GM23338 (cell line): ENCODE results near the gene GAS6. TPM values are rescaled to one million over a fixed set of nuclear protein-coding genes. Genes with fewer than 3 reads are reported as not detected.

Experiments used
- ATAC-seq: fragments of 200-7000 bp; cut with Tn5 transposase; 3 replicates; pipeline ENCODE4 v1.9.1; 2020
- DNase-seq: peaks from one replicate; pipeline ENCODE4 v3.0.0-alpha.2; 2015; ENCODE audit warnings: low spot score
- H2AFZ ChIP-seq: fragments of 200-600 bp; sonication (generic); 2 replicates; pipeline ENCODE4 v1.8.0; 2016; ENCODE audit warnings: antibody characterized with exemption, mild to moderate bottlenecking, moderate library complexity
- H3F3A ChIP-seq: fragments of 200-600 bp; sonication (generic); replicated peaks from 2 replicates; pipeline ENCODE4 v1.8.0; 2017; ENCODE audit warnings: antibody characterized with exemption, mixed run types, low read depth
- H3K27ac ChIP-seq: fragments of 200-600 bp; sonication (generic); 2 replicates; pipeline ENCODE4 v1.6.1; 2016; ENCODE audit warnings: low read depth
- H3K27me3 ChIP-seq: fragments of 200-600 bp; sonication (generic); 2 replicates; pipeline ENCODE4 v1.8.0; 2016; ENCODE audit warnings: mild to moderate bottlenecking, mixed run types, moderate library complexity; ENCODE audit not compliant: insufficient read depth
- H3K36me3 ChIP-seq: fragments of 200-600 bp; sonication (generic); 2 replicates; pipeline ENCODE4 v1.8.0; 2016; ENCODE audit warnings: mild to moderate bottlenecking; ENCODE audit not compliant: insufficient read depth
- H3K4me1 ChIP-seq: fragments of 200-600 bp; sonication (generic); 2 replicates; pipeline ENCODE4 v1.8.0; 2016; ENCODE audit warnings: mild to moderate bottlenecking, moderate library complexity; ENCODE audit not compliant: insufficient read depth
- H3K4me2 ChIP-seq: fragments of 200-600 bp; sonication (generic); 2 replicates; pipeline ENCODE4 v1.7.1; 2017; ENCODE audit warnings: mixed run types
- H3K4me3 ChIP-seq: fragments of 200-600 bp; sonication (generic); 2 replicates; pipeline ENCODE4 v1.6.1; 2016; ENCODE audit warnings: mixed run types
- H3K79me2 ChIP-seq: fragments of 200-600 bp; sonication (generic); replicated peaks from 2 replicates; pipeline ENCODE4 v1.8.0; 2017; ENCODE audit warnings: mild to moderate bottlenecking; ENCODE audit not compliant: insufficient read depth
- H3K9me2 ChIP-seq: fragments of 200-600 bp; sonication (generic); 2 replicates; pipeline ENCODE4 v1.8.0; 2017; ENCODE audit not compliant: insufficient read depth
- H4K20me1 ChIP-seq: fragments of 200-600 bp; sonication (generic); replicated peaks from 2 replicates; pipeline ENCODE4 v1.8.0; 2017; ENCODE audit warnings: mild to moderate bottlenecking; ENCODE audit not compliant: insufficient read depth
- H3K27ac Mint-ChIP-seq: 2 replicates; pipeline ENCODE4 v1.8.0; 2020; ENCODE audit warnings: inconsistent platforms, mild to moderate bottlenecking, moderate library complexity, mixed read lengths
- H3K27me3 Mint-ChIP-seq: 3 replicates; pipeline ENCODE4 v1.8.0; 2022; ENCODE audit warnings: low read depth, mild to moderate bottlenecking, moderate library complexity, mixed read lengths, inconsistent platforms; ENCODE audit not compliant: insufficient read depth, poor library complexity
- H3K36me3 Mint-ChIP-seq: 3 replicates; pipeline ENCODE4 v1.8.0; 2021; ENCODE audit warnings: low read depth, mild to moderate bottlenecking, inconsistent platforms, moderate library complexity, mixed read lengths
- H3K4me1 Mint-ChIP-seq: 3 replicates; pipeline ENCODE4 v1.8.0; 2020; ENCODE audit warnings: mild to moderate bottlenecking, inconsistent platforms, mixed read lengths
- H3K4me3 Mint-ChIP-seq: 3 replicates; pipeline ENCODE4 v1.8.0; 2021; ENCODE audit warnings: moderate library complexity, mild to moderate bottlenecking, inconsistent platforms, mixed read lengths
- H3K9me3 Mint-ChIP-seq: 3 replicates; pipeline ENCODE4 v1.8.0; 2020; ENCODE audit warnings: moderate library complexity, mild to moderate bottlenecking, inconsistent platforms, mixed read lengths
- CREB1 ChIP-seq: fragments of 250-450 bp; sonication (Bioruptor Pico); IDR thresholded peaks from 2 replicates; pipeline ENCODE4 v1.5.0; 2020; ENCODE audit warnings: low read depth, mild to moderate bottlenecking, moderate library complexity
- EZH2 ChIP-seq: fragments of 200-600 bp; sonication (generic); IDR thresholded peaks from one replicate; pipeline ENCODE4 v1.8.0; 2017; ENCODE audit warnings: antibody characterized with exemption, mild to moderate bottlenecking, low read depth; ENCODE audit not compliant: unreplicated experiment
- JUNB ChIP-seq: IDR thresholded peaks from one replicate; pipeline ENCODE4 v1.6.1; 2016; ENCODE audit warnings: antibody characterized with exemption; ENCODE audit not compliant: unreplicated experiment
- NANOG ChIP-seq: IDR thresholded peaks from 2 replicates; pipeline ENCODE4 v1.6.1; 2016; ENCODE audit warnings: antibody characterized with exemption, borderline replicate concordance
- POLR2AphosphoS5 ChIP-seq: IDR thresholded peaks from 2 replicates; pipeline ENCODE4 v1.6.1; 2016; ENCODE audit warnings: antibody characterized with exemption, low read depth
- STAT1 ChIP-seq: IDR thresholded peaks from one replicate; pipeline ENCODE4 v1.6.1; 2016; ENCODE audit warnings: antibody characterized with exemption; ENCODE audit not compliant: unreplicated experiment
- ZNF114 ChIP-seq: fragments of 250-450 bp; sonication (Bioruptor Pico); IDR thresholded peaks from 2 replicates; pipeline ENCODE4 v1.5.0; 2020; ENCODE audit warnings: mild to moderate bottlenecking, moderate library complexity
- ZNF331 ChIP-seq: fragments of 250-450 bp; sonication (Bioruptor Pico); IDR thresholded peaks from 2 replicates; pipeline ENCODE4 v1.5.0; 2020; ENCODE audit warnings: low read depth, mild to moderate bottlenecking, moderate library complexity
- ZNF462 ChIP-seq: fragments of 250-450 bp; sonication (Bioruptor Pico); IDR thresholded peaks from 2 replicates; pipeline ENCODE4 v1.5.0; 2020; ENCODE audit warnings: mild to moderate bottlenecking, moderate library complexity
- polyA plus RNA-seq: library from polyadenylated mRNA; unstranded; fragments of >200 nt; fragmentation: Nextera tagmentation; extraction: Ambion mirVana; gene quantifications from 2 replicates; pipeline ENCODE4 v1.2.1, GENCODE V29; 2016
- total RNA-seq: library from RNA; depleted of rRNA; stranded (reverse); fragments of >200 nt; shearing (Covaris generic); gene quantifications from 2 replicates; pipeline ENCODE4 v1.2.3, GENCODE V29; 2014
- TF ChIP-seq, protein P1 (sequence below): IDR thresholded peaks from one replicate; pipeline ENCODE4 v1.6.1; 2018; ENCODE audit warnings: antibody characterized with exemption; ENCODE audit not compliant: unreplicated experiment
- TF ChIP-seq, protein P2 (sequence below), 2 experiments: fragments of 200-600 bp in 1 of 2; sonication (generic) in 1 of 2; conservative IDR thresholded peaks; 2 replicates each; pipeline versions ENCODE4 v1.5.1 to v1.6.1; 2016 to 2017; ENCODE audit warnings: antibody characterized with exemption in 2 of 2, low read depth in 2 of 2, mild to moderate bottlenecking in 2 of 2, moderate library complexity in 1 of 2
- TF ChIP-seq, protein P3 (sequence below): IDR thresholded peaks from 2 replicates; pipeline ENCODE4 v1.6.1; 2016; ENCODE audit warnings: antibody characterized with exemption

The GAS6 gene
- total and polyA plus RNA-seq, 2 experiments from 2014 or later, result 7.9 to 21.2 TPM

- no peak for TF ChIP-seq NANOG
- no peak for TF ChIP-seq ZNF331 (CRISPR knock-in tag)
Observed at GRCh38 chr13:113902986-113903775, 39.3 kb upstream of the GAS6 start (continued).

DNA sequence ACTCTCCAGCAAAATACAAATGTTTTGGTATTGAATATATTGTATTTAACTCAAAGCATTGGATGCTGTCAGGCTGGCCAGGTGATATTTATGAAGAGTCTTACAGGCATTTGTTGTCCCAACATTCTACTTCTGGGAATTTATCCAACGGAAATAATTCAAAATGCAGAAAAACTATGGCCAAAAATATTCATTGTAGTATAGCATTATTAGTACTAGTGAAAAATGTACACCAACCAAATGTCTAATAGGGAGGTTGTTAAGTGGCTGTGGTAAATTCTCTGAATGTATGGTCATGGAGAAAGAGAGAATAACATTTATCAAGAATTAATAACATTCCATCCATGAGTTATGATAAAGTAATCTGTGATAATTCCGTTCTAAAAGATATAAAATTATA, 38.6 kb upstream of the GAS6 start:
- no peaks in the 10 kb centered on the region for H3K9me2 ChIP-seq
- no peaks in the 10 kb centered on the region for H3K36me3 Mint-ChIP-seq
- H3K79me2 ChIP-seq, result no peaks in the 10 kb centered on the region
- TF ChIP-seq ZNF462 (CRISPR knock-in tag) (no peak), ZNF114 (no peak), JUNB (no peak), POLR2AphosphoS5 (no peak), EZH2 (no peak), STAT1 (no peak), CREB1 (no peak), NANOG (no peak)
- TF ChIP-seq, protein P1, sequence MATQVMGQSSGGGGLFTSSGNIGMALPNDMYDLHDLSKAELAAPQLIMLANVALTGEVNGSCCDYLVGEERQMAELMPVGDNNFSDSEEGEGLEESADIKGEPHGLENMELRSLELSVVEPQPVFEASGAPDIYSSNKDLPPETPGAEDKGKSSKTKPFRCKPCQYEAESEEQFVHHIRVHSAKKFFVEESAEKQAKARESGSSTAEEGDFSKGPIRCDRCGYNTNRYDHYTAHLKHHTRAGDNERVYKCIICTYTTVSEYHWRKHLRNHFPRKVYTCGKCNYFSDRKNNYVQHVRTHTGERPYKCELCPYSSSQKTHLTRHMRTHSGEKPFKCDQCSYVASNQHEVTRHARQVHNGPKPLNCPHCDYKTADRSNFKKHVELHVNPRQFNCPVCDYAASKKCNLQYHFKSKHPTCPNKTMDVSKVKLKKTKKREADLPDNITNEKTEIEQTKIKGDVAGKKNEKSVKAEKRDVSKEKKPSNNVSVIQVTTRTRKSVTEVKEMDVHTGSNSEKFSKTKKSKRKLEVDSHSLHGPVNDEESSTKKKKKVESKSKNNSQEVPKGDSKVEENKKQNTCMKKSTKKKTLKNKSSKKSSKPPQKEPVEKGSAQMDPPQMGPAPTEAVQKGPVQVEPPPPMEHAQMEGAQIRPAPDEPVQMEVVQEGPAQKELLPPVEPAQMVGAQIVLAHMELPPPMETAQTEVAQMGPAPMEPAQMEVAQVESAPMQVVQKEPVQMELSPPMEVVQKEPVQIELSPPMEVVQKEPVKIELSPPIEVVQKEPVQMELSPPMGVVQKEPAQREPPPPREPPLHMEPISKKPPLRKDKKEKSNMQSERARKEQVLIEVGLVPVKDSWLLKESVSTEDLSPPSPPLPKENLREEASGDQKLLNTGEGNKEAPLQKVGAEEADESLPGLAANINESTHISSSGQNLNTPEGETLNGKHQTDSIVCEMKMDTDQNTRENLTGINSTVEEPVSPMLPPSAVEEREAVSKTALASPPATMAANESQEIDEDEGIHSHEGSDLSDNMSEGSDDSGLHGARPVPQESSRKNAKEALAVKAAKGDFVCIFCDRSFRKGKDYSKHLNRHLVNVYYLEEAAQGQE, result no peak
- TF ChIP-seq, protein P2, sequence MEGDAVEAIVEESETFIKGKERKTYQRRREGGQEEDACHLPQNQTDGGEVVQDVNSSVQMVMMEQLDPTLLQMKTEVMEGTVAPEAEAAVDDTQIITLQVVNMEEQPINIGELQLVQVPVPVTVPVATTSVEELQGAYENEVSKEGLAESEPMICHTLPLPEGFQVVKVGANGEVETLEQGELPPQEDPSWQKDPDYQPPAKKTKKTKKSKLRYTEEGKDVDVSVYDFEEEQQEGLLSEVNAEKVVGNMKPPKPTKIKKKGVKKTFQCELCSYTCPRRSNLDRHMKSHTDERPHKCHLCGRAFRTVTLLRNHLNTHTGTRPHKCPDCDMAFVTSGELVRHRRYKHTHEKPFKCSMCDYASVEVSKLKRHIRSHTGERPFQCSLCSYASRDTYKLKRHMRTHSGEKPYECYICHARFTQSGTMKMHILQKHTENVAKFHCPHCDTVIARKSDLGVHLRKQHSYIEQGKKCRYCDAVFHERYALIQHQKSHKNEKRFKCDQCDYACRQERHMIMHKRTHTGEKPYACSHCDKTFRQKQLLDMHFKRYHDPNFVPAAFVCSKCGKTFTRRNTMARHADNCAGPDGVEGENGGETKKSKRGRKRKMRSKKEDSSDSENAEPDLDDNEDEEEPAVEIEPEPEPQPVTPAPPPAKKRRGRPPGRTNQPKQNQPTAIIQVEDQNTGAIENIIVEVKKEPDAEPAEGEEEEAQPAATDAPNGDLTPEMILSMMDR (conservative IDR thresholded peaks at IDR 0.05; ENCODE audit: low read depth in 2 of 2), result no peak
- TF ChIP-seq, protein P3, sequence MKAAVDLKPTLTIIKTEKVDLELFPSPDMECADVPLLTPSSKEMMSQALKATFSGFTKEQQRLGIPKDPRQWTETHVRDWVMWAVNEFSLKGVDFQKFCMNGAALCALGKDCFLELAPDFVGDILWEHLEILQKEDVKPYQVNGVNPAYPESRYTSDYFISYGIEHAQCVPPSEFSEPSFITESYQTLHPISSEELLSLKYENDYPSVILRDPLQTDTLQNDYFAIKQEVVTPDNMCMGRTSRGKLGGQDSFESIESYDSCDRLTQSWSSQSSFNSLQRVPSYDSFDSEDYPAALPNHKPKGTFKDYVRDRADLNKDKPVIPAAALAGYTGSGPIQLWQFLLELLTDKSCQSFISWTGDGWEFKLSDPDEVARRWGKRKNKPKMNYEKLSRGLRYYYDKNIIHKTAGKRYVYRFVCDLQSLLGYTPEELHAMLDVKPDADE, result no peak
- H3F3A ChIP-seq, result no peaks in the 10 kb centered on the region
- no peak for ATAC-seq
- peaks cover 3% of the 10 kb centered on the region; the same call in 1 of the 3 replicates for H3K4me1 Mint-ChIP-seq
- H3K27me3 ChIP-seq, result no peaks in the 10 kb centered on the region
- no peak overlapping the region for H3K27ac ChIP-seq
- H3K4me3 ChIP-seq, result no peak overlapping the region
- DNase-seq, result no peak
- peaks cover 3% of the 10 kb centered on the region; the same call in 1 of the 3 replicates for H3K9me3 Mint-ChIP-seq
- H3K27ac Mint-ChIP-seq, result no peak overlapping the region
- no peak overlapping the region for H2AFZ ChIP-seq
- H4K20me1 ChIP-seq, result no peaks in the 10 kb centered on the region
- H3K4me3 Mint-ChIP-seq, result no peak overlapping the region
- H3K27me3 Mint-ChIP-seq, result peaks cover 5% of the 10 kb centered on the region
- H3K36me3 ChIP-seq, result no peaks in the 10 kb centered on the region
- no peaks in the 10 kb centered on the region for H3K4me1 ChIP-seq
- no peak overlapping the region for H3K4me2 ChIP-seq
